Hematopoietic multipotent progenitor cell (in vitro differentiated cells): ENCODE measurements around the gene ITPKB. TPM values are rescaled to one million over a fixed set of nuclear protein-coding genes. Genes with fewer than 3 reads are reported as not detected.
A peak's percentile ranks its signal among the peaks of the same experiment; 100 is the strongest.
"Not testable (repeated sequence)": the region's sequence is repeated elsewhere in the genome, so short reads cannot be mapped to it uniquely, and the experiment has no call there.

Source experiments
- DNase-seq, 3 donors: peaks; one replicate each; pipeline ENCODE4 v3.0.0-alpha.2; 2011 to 2015; ENCODE audit warnings: low read depth in 2 of 3, low spot score in 2 of 3
- total RNA-seq: library from RNA; depleted of rRNA; stranded (reverse); fragments of >200 nt; gene quantifications from one replicate; pipeline ENCODE4 v1.2.3, GENCODE V29; 2012

The ITPKB gene
- 21.8 TPM for total RNA-seq

DNA sequence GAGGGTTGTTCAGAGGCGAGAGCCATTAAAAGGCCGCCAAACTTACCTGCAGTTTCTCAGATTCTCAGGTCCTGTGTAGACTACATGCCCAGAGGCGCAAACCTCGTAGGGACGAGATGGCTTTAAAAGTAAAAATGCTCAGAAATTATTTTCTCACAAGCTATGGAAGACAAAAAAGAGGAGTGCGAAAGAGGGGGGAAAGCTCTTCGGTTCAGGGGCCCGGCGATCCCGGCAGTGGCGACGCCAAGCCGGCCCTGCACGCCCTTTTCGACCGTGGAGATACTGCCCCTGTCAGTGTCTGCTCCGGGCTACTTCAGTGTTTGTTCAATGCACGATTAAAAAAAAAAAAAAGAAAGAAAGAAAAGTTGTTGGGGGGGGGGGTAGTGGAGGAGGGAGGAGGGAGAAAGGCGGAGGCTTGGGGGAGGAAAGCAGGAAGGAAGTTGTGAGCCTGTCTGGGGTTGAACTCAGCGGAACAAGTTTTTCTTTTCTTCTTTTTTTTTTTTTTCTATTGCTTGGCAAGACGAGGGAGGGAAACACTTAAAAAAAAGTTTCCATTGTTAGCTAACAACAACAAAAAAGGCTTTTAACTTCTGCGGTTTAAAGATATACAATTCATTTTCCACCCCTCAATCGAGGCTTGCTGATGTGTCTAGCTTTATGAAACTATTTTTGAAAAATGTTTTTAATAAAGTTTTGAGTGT is at the start of gene ITPKB:
Gene ITPKB, minus strand, starts transcription at position 288 of the 701 bp plus-strand sequence. CDS start 1,824 bp downstream, outside the sequence.
- DNase-seq, result peak in 2 of 3 donors; percentile 79 to 91

DNA sequence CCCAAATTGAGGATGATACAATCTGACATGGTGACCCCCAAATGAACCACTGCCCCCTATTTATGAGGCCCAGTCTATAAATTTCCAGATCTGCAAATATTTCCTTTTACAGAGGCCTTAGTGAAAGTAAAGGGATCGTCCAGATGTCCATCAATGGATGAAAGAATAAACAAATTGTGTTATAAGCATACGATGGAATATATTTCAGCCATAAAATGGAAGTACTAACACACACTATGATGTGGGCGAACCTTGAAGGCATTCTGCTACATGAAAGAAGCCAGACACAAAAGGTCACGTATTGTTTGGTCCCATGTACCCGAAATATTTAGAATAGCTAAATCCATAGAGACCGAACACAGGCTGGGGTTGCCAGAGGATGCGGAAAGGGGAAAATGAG is 48.6 kb upstream of the ITPKB start:
- DNase-seq, result no peak

DNA sequence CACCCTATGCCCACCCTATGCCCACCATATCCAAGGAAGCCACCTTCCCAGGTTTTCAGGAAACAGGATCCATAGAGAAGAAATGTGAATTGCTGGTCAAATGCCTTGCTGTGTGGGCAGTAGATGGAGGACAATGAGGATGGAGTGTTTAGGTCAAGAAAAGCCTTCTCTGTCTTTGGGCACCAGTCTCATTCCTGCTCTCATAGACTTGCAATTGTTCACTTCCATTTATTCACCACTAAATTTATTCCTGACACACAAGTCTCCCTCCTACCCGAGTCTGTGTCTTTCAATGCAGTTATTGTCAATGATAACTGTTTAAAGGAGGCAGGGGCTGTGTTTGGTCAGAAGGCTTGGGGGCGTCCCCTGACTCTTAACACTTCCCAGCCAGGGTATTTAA is 48.0 kb upstream of the ITPKB start:
- no peak for DNase-seq

DNA sequence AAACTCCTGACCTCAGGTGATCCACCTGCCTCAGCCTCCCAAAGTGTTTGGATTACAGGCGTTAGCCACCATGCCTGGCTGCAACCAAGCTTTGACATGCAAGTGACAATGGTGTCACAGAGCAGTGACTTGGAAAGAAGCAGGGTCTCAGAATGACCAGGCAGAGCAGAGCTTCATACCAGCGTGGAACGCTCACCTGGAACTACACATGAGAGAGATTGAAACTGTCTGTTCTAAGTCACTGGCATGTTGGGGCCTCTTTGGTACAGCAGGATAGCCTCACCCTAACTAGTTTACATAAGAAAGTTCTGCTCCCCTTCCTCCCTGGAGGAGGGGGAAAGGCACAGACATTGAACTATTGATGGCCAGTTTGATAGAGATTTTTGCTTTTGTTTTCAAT is 47.5 kb upstream of the ITPKB start:
- no peak for DNase-seq

DNA sequence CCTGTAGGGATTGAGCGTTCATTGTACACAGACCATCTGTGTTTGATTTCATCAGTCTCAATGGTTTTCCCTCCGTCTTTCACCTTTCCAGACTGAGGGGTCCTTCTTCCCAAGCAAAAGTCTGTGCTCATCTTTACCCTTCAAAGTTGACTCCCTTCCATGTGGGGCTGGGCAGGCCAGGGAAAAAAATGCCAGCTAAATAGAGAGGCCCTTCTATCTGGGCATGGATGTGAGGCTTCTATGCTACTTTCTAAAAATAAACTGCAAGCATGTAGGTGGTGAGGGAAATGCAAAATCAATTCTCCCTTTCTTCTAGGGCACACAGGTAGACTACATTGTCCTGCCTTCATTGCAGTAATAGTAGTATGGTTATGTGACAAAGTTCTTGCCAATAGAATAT is 46.7 kb upstream of the ITPKB start:
- DNase-seq, result no peak

DNA sequence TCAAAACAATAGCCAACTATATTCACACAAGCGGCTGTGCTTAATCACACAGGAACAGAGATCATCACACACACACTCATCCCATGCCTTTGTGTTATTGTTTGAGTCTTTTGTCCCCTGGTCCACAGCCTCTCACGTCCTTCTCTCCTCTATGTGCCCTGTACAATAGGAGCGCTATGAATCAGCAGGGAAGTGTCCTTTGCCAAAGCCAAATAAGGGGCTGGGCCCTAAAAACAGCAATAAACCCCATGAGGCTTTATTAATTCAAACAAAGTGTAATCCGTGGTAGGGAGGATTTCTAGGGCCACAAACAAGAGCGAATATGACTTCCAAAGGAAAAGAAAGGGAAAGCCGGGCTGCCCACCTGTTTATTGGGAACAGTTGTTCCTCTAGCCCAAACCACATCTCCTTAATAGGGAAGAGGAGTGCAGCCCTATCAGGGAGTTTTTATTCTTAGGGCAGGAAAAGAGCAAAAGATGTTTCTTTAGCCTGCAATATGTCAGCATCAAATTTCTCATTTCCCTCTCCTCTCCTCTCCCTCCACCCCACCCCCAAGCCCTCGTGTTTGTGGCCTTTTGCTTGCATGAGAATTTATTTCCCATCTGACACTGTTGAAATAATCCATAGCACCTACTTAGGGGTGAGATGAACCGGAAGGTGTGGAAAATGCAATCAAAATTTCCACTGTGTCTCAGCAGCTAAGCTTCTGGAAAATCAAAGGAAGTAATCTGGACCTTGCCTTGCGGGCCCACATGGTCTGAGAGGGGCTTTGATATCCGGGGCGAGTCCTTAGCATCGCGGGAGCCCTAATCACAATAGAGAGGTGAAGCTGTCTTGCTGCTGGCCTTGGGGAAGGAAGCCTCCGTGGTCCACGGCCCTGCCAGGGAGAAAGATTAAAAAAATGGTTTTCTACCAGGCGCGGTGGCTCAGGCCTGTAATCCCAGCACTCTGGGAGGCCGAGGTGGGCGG is 45.3 kb upstream of the ITPKB start:
- no peak for DNase-seq

DNA sequence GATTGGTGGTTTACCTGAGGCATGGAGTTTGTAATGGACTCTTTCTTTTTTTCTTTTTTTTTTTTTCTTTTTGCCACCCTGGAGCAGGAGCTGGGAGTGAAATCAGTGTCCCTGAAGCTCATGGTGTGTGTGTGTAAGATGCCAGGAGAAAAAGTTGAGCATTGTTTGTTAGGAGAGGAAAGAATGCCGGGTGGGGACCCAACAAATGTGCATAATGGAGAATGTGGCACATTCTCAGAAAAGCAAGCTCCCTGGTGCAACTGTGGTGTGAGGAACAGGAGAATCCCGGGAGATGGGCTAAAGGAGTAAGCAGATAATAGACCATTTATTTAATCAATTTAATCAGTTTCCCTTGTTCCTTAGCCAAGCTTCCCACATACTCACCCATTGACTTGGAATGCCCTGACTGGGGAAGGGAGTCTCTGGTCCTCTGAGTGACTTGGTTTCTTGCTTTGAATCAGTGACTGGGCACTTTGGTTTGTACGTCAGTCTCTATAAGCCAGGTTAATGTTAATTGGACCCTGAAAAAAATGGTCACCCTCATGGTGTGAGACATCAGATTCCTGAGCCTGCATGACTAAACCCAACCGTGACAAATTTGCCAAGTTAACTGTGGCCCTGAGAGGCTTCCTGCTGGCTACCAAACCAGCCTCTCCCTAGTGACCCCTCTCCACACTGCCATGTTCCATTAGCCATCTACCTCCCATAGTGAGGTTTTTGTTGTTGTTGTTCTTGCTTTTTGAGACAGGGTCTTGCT is 43.9 kb upstream of the ITPKB start:
- no peak for DNase-seq

DNA sequence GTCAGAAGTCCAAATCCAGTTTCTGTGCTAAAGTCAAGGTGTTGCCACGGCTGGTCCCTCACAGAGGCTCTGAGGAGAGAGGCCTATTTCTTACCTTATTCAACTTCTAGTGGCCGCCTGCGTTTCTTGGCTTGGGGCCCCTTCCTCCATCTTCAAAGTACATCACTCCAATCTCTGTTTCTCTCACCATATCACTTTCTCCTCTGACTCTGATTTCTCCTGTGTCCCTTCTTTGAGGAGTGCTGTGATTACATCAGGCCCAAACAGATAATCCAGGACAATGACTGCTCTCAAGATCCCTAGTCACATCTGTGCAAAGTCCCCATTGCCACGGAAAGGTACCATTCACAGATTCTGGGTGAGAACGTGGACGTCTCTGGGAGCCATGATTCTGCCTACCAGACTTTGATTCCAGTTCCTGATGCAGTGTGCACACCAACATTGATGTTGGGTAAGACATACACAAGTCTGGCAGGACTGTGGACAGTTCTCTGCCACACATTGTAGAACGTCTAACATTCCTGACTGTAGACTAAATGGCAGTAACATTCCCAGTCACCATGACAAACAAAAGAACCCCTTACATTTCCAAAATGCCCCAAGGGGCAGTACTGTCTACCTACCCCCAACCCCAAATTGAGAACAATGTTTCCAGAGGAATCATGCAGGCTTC is 43.0 kb upstream of the ITPKB start:
- DNase-seq, result no peak

DNA sequence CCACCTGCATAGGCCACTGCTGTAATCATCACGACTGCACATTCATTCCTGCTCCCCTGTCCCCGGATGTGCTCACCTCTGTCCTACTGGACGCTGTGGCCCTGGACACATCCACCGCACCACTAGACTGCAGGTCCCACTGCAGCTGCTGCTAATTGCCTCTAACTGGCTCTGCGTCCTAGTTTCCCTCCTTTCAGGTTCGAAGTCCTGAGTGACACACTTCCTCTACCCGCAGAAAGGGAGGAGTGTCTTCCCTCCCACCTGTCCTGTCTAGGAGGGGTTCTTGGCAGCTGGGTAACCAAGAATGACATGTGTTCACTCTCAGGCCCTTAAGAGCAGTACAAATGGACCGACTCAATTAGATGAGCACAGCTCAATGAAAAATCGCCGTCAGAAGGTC is 40.5 kb upstream of the ITPKB start:
- DNase-seq, result no peak

DNA sequence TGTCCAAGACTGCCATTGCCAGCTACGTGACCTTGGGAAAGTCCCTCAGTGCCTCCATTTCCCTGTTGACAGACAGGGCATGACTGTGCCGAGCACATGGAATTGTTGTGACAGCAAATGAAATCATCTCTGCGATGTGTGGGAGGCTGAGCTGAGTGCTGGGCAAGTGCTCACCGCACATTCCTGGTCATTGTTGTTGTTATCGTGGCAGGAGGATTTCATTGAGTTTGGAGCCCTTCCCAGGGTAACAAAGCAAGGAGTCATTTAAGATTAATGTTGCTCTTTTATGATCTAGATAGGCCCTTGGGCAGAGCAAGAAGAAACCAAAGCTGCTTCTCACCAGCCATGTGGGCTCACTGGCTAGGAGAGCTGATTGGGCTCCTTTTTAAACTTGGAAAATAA is 39.6 kb upstream of the ITPKB start:
- DNase-seq, result no peak

DNA sequence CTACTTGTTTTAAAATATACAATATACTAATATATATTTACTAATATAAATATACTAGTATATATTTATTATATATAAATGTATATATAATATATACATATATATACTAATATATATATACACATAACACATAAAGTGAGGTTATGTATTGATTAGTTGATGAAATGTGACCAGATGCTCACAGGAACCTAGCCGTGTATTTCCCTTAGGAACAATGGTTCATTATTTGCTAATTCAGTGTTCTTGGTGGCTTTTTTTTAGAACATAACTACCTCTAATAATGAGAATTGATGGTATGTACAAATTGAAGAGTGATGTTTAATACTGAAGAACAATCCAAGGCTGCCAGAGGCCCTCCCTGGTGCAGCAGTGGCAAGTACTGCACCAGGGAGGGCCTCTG is 37.9 kb upstream of the ITPKB start:
- DNase-seq, result no peak

DNA sequence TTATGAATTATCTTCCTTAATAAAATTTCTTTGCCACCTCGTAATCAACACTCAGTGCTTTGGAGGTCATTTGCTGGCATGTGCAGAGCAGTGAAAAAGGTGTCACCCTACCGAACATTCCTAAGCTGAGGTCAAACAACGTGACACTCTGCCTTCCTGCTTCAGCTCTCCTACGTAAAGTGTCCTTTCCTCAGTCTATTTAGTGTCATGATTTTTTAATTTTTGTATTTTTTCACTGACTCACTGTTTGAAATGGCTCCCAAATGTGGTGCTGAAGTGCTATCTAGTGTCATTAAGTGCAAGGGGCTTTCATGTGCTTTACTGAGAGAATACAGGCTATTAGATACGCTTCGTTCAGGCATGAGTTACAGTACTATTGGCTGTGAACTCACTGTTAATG is 37.0 kb upstream of the ITPKB start:
- DNase-seq, result no peak

DNA sequence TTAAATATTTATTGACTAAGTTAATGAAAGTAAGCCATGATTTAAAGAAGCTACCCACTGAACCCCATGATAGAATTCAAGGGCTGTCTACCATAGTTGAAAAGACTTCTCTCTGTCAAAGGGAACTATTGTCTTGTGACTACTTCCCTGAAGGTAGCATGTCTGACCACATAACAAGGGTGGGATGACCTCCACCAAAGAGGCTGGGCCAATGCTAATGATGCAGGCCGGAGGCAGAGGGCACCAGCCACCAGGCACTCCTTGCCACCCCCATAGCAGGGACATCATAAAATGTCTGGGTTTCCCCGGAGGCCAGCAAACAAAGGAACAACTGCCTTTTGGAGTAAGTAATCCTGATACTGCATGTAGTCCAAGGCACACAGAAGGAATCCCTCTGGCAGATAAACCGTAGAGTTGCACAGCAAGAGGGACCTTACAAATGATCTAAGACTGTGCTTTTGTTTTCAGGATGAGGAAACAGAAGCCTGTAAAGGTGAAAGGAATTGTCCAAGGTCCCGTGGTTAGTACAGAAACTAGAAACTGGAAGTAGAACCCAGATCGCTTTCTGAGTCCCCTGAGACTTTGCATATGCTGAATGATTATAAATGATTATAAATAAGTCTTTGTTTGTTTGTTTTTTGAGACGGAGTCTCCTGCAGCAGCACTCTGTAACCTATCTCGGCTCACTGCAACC is 33.5 kb upstream of the ITPKB start:
- no peak for DNase-seq

DNA sequence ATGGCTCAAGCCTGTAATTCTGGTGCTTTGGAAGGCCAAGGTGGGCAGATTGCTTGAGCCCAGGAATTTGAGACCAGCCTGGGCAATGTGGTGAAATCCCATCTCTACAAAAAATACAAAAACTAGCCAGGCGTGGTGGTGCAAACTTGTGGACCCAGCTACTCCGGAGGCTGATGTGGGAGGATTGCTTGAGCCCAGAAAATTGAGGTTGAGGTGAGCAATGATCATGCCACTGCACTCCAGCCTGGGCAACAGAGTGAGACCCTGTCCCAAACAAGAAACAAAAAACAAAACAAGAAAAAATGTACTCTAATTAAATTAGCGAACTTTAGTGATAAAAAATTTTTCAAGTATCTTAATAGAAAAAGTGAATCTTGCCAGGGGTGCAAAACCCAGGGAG is 28.1 kb upstream of the ITPKB start:
- DNase-seq, result not testable (repeated sequence)

DNA sequence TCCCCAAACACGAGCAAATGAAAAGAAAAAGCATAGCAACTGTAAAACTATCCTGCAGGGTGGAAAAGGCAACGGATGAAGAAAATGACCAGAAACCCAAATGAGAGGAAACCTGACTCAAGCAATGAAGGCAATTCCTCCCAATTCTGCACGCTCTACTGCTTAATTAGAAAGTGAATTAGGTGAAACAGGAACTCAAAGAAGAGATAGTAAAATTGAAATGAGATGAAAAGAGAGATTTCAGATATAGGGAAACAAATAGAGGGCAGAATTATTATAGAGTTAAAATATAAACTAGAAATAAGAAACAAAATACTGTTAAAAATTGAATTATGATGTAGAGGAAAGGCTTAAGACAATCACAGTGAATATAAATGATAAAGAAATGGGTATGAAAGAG is 27.5 kb upstream of the ITPKB start:
- no peak for DNase-seq

DNA sequence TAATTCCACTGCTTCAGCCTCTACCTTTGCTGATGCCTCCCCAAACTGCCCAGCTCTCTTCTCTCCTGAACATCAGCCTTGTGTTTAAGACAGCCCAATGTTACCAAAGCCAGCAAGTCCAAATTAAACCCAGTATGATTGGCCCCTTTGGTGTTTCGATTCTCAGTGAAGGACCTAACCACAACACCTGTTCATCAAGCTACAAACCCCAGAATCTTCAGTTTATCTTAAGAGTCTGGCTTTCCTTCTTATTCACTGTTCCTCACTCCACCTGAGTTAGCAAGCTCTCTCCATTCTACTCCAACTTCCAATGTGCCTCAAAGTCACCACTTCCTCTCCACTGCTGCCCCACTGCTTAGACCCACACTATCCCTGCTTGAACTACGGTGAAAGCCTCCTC is 25.5 kb upstream of the ITPKB start:
- DNase-seq, result no peak

DNA sequence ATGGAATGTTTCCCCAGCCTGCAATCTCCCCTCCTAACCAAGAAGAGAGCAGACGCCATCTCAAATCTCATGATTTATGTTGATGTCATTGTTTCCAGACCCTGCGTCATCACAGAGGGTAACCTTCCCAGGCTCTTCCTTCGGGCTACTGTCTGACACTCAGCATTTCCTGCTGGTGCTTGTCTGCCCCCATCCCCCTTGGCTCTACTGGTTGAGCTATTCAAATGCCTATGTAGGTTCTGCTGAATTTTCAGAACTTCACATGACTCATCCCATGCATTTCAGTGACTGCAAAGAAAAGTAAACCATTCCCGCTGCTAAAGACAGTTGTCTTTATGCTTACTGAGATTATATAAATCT is 24.8 kb upstream of the ITPKB start:
- no peak for DNase-seq

DNA sequence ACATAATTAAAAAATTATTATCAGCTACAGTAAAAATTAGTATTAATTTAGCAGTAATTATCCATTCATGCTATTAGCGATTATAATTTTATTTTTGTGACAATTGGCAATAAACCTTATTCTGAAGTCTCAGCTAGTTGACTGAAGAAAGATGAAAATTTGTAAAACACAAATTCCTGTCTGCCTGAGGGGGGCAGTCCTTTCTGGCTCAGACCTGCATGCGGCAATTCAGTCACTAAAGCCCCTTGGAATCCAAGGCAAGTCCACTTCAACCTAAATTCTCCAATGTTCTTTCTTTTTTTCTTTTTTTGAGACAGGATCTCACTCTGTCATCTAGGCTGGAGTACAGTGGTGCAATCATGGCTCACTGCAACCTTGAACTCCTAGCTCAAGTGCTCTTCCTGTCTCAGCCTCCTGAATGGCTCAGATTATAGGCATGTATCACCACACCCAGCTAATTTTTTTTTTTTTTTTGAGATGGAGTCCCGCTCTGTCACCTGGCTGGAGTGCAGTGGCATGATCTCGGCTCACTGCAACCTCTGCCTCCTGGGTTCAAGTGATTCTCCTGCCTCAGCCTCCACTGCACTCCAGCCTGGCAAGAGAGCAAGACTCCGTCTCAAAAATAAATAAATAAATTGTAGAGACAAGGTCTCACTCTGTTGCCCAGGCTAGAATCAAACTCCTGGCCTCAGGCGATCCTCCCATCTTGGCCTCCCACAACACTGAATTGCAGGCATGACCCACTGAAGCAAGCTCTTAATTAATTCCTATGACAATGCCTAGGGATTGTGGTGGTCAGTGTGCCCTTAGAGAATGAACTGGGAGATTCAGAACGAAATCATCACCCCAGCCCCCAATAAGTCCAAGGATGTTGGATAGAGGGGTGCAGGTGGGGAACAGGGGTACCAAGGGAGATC is 24.2 kb upstream of the ITPKB start:
- no peak for DNase-seq

DNA sequence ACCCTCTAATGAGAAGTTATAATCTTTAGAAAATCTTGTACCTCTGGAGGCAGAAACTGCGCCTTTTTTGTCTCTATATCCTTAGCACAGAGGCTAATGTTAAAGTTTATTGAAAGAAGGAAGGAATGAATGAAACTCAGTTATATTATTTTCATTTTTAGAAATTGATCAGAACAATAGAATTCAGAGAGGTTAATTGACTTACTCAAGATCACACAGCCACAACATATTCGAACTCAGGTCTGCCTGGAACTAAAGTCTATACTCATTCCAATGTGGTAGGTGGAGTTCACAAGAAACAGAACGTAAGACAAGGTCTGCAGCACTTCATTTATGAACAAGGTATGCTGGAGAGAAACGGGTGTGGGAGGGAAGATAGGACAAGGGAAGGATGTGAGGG is 23.0 kb upstream of the ITPKB start:
- no peak for DNase-seq
